Measurements from ENCODE around the gene NLRX1. TPM values are rescaled to one million over a fixed set of nuclear protein-coding genes. Genes with fewer than 3 reads are reported as not detected.
"Not testable (repeated sequence)": the region's sequence is repeated elsewhere in the genome, so short reads cannot be mapped to it uniquely, and the experiment has no call there.

NLRX1 gene
- total RNA-seq, 1 donor from 2014 or later, result 9.3 TPM

DNA sequence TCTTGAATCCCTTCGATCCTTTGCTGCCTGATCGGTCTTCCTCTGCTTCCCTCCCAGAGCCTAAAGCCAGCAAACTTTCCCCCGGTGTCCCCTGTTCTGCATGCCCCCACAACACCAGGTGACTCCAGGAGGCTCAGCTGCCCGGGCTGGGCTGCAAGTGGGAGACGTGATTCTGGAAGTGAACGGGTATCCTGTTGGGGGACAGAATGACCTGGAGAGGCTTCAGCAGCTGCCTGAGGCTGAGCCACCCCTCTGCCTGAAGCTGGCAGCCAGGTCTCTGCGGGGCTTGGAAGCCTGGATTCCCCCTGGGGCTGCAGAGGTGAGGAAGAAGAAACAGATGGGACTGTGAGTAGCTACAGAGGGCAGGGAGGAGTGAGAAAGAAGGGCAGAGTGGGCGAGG, 20.4 kb downstream of the NLRX1 start:
- no peaks in the 10 kb centered on the region for H3K9me3 Mint-ChIP-seq
- no peak for DNase-seq (ENCODE audit: low read depth, low spot score)

DNA sequence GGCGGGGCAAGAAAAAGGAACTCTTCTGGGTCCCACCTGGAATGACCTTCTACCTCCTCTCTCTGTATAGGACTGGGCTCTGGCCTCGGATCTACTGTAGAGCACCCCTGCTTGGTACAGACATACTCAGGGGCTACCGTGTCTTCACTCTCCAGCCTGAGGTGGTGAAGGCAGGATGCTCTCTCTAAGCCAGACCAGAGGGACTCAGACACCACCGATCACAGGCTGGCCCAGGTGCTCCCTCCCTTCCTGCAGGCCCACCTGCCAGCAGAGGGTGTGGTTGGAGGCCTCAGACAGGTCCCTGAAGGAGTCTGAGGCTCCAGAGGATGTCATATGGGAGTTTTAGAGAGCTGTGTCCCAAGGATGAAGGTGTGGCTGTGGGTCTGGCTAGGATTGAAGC, 20.9 kb downstream of the NLRX1 start:
- no peak overlapping the region for H3K4me3 Mint-ChIP-seq
- H3K27ac Mint-ChIP-seq (ENCODE audit: unreplicated experiment), result no peak overlapping the region
- H3K27me3 Mint-ChIP-seq (ENCODE audit: low read depth), result no peaks in the 10 kb centered on the region
- no peaks in the 10 kb centered on the region for H3K9me3 Mint-ChIP-seq
- no peaks in the 10 kb centered on the region for H3K36me3 Mint-ChIP-seq (ENCODE audit: low read depth)
- H3K4me1 Mint-ChIP-seq, result peaks cover 4% of the 10 kb centered on the region
- no peak for DNase-seq (ENCODE audit: low read depth, low spot score)
- TF ChIP-seq, protein P1, sequence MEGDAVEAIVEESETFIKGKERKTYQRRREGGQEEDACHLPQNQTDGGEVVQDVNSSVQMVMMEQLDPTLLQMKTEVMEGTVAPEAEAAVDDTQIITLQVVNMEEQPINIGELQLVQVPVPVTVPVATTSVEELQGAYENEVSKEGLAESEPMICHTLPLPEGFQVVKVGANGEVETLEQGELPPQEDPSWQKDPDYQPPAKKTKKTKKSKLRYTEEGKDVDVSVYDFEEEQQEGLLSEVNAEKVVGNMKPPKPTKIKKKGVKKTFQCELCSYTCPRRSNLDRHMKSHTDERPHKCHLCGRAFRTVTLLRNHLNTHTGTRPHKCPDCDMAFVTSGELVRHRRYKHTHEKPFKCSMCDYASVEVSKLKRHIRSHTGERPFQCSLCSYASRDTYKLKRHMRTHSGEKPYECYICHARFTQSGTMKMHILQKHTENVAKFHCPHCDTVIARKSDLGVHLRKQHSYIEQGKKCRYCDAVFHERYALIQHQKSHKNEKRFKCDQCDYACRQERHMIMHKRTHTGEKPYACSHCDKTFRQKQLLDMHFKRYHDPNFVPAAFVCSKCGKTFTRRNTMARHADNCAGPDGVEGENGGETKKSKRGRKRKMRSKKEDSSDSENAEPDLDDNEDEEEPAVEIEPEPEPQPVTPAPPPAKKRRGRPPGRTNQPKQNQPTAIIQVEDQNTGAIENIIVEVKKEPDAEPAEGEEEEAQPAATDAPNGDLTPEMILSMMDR (conservative IDR thresholded peaks at IDR 0.05), result no peak

More for the DNA sequence above, 20.4 kb downstream of the NLRX1 start:
- Mint-ChIP-seq H3K27ac (ENCODE audit: unreplicated experiment) (no peak overlapping the region), H3K4me1 (peaks cover 4% of the 10 kb centered on the region), H3K36me3 (ENCODE audit: low read depth) (no peaks in the 10 kb centered on the region), H3K4me3 (no peak overlapping the region), H3K27me3 (ENCODE audit: low read depth) (no peaks in the 10 kb centered on the region)
- TF ChIP-seq, protein P1 (conservative IDR thresholded peaks at IDR 0.05), result no peak

GRCh38 chr11:119190531-119190930, 22.0 kb downstream of the NLRX1 start:
- Mint-ChIP-seq H3K27ac (ENCODE audit: unreplicated experiment) (no peak overlapping the region), H3K4me1 (peaks cover 2% of the 10 kb centered on the region), H3K36me3 (ENCODE audit: low read depth) (no peaks in the 10 kb centered on the region), H3K9me3 (no peaks in the 10 kb centered on the region), H3K27me3 (ENCODE audit: low read depth) (no peaks in the 10 kb centered on the region), H3K4me3 (no peak overlapping the region)
- no peak for DNase-seq (ENCODE audit: low read depth, low spot score)
- TF ChIP-seq, protein P1 (conservative IDR thresholded peaks at IDR 0.05), result no peak

- not testable (repeated sequence) for H3K27me3 Mint-ChIP-seq (ENCODE audit: low read depth); DNase-seq (ENCODE audit: low read depth, low spot score); H3K4me3 Mint-ChIP-seq; H3K27ac Mint-ChIP-seq (ENCODE audit: unreplicated experiment); H3K36me3 Mint-ChIP-seq (ENCODE audit: low read depth); H3K4me1 Mint-ChIP-seq; H3K9me3 Mint-ChIP-seq
Measured at GRCh38 chr11:119191265-119191664, 22.7 kb downstream of the NLRX1 start.

DNA sequence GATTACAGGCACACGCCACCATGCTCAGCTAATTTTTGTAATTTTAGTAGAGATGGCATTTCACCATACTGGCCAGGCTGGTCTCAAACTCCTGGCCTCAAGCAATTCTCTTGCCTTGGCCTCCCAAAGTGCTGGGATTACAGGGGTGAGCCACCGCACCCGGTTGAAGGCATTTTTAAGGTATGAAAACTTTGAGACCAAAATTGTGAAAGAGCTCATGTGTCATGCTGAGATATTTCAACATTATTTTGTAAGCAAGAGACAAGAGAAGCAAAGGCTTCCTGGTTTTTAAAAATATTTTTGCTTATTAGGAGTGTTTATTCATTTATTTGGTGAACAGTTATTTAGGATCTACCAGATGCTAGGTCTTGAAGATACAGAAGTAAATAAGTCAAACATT, 23.6 kb downstream of the NLRX1 start:
- no peak for DNase-seq (ENCODE audit: low read depth, low spot score)
- Mint-ChIP-seq H3K4me1 (peaks cover 4% of the 10 kb centered on the region), H3K27me3 (ENCODE audit: low read depth) (no peaks in the 10 kb centered on the region), H3K4me3 (no peak overlapping the region), H3K27ac (ENCODE audit: unreplicated experiment) (no peak overlapping the region), H3K36me3 (ENCODE audit: low read depth) (no peaks in the 10 kb centered on the region), H3K9me3 (no peaks in the 10 kb centered on the region)
- TF ChIP-seq, protein P1 (conservative IDR thresholded peaks at IDR 0.05), result no peak

GRCh38 chr11:119193001-119193400, 24.5 kb downstream of the NLRX1 start:
- H3K27ac Mint-ChIP-seq (ENCODE audit: unreplicated experiment), result no peak overlapping the region

More at GRCh38 chr11:119193001-119193400, 24.5 kb downstream of the NLRX1 start:
- Mint-ChIP-seq H3K36me3 (ENCODE audit: low read depth) (no peaks in the 10 kb centered on the region), H3K4me1 (peaks cover 4% of the 10 kb centered on the region), H3K27me3 (ENCODE audit: low read depth) (no peaks in the 10 kb centered on the region), H3K4me3 (no peak overlapping the region), H3K9me3 (no peaks in the 10 kb centered on the region)
- DNase-seq (ENCODE audit: low read depth, low spot score), result no peak
- TF ChIP-seq, protein P1 (conservative IDR thresholded peaks at IDR 0.05), result no peak

Data from neural crest cell (in vitro differentiated cells).